SK-N-MC (cell line): Measurements from ENCODE around the gene DGKI.
A peak's percentile ranks its signal among the peaks of the same experiment; 100 is the strongest.
"Not testable (repeated sequence)": the region's sequence is repeated elsewhere in the genome, so short reads cannot be mapped to it uniquely, and the experiment has no call there.

Source experiments
- DNase-seq: peaks from one replicate; pipeline ENCODE4 v3.0.0-alpha.2; 2011; ENCODE audit warnings: low read depth, low spot score
- H3K27ac ChIP-seq: fragments of 200-600 bp; sonication (generic); 2 replicates; pipeline ENCODE4 v1.5.1; 2016; ENCODE audit warnings: mixed run types
- H3K36me3 ChIP-seq: fragments of 200-600 bp; sonication (generic); 2 replicates; pipeline ENCODE4 v1.6.1; 2017; ENCODE audit warnings: antibody characterized with exemption, low read length, mixed read lengths; ENCODE audit not compliant: insufficient read depth
- H3K4me3 ChIP-seq: fragments of 200-600 bp; sonication (generic); 2 replicates; pipeline ENCODE4 v1.5.1; 2016
- H3K9ac ChIP-seq: fragments of 200-600 bp; sonication (generic); 2 replicates; pipeline ENCODE4 v1.8.0; 2017; ENCODE audit warnings: mixed run types, mixed read lengths; ENCODE audit not compliant: insufficient read length
- H3K9me3 ChIP-seq: fragments of 200-600 bp; sonication (generic); 2 replicates; pipeline ENCODE4 v1.6.1; 2017; ENCODE audit warnings: low read depth, mild to moderate bottlenecking, antibody characterized with exemption, low read length, moderate library complexity, mixed read lengths
- EZH2 ChIP-seq: fragments of 200-600 bp; sonication (generic); IDR thresholded peaks from one replicate; pipeline ENCODE4 v1.6.1; 2017; ENCODE audit warnings: antibody characterized with exemption
- FOXP2 ChIP-seq: optimal IDR thresholded peaks from 2 replicates; pipeline ENCODE3; 2011; ENCODE audit warnings: mild to moderate bottlenecking, moderate library complexity; ENCODE audit not compliant: insufficient read depth; ENCODE audit errors: extremely low read length, control extremely low read depth
- POLR2AphosphoS5 ChIP-seq: IDR thresholded peaks from 2 replicates; pipeline ENCODE4 v1.6.1; 2012; ENCODE audit warnings: mild to moderate bottlenecking, low read depth, low read length, borderline replicate concordance

The DGKI gene

DNA sequence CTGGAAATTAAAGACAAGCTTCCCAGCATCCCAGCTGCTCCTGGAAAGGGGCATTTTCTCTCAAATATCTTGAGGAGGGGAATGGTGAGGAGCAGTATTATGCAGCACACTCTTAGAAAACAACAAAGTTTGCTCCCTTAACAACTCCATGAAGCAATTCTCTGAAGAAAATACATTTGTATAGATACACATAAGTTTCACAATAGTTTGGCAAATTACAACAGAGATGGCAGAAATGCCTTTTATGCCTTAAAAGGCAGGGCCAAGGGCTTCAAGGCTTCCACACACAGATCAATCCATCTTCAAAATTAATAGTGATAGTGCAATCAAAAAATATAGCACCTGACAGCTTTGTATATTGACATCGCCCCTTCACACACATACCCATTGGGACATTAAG, 12.2 kb downstream of the DGKI start:
- TF ChIP-seq POLR2AphosphoS5 (no peak), FOXP2 (no peak), EZH2 (no peak)
- Histone ChIP-seq H3K9me3 (no peaks in the 10 kb centered on the region), H3K27ac (no peak overlapping the region), H3K9ac (no peak overlapping the region), H3K36me3 (no peaks in the 10 kb centered on the region), H3K4me3 (no peak overlapping the region)
- DNase-seq = no peak

DNA sequence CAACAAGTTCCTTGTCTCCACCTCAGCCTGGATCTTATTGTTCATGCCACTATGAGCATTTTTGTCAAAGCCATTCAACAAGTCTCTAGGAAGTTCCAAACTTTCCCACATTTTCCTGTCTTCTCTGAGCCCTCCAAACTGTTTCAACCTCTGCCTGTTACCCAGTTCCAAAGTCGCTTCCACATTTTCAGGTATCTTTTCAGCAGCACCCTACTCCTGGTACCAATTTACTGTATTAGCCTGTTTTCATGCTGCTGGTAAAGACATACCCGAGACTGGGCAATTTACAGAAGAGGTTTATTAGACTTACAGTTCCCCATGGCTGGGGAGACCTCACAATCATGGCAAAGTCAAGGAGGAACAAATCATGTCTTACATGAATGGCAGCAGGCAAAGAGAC, 13.8 kb downstream of the DGKI start:
- not testable (repeated sequence) for H3K27ac ChIP-seq

DNA sequence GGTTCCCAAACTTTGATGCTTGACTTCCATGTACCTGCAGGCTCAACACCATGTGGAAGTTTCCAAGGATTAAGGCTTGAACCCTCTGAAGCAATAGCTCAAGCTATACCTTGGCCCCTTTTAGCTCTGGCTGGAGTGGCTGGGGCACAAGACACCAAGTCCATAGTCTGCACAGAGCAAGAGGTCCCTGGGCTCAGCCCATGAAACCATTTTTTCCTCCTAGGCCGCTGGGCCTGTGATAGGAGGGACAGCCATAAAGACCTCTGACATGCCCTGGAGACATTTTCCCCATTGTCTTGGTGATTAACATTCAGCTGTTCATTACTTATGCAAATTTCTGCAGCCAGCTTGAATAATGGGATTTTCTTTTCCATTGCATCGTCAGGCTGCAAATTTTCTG, 14.4 kb downstream of the DGKI start:
- TF ChIP-seq POLR2AphosphoS5 (no peak), FOXP2 (no peak), EZH2 (no peak)
- no peaks in the 10 kb centered on the region for H3K36me3 ChIP-seq
- no peaks in the 10 kb centered on the region for H3K9me3 ChIP-seq
- DNase-seq = no peak
- no peak overlapping the region for H3K27ac ChIP-seq
- H3K4me3 ChIP-seq = no peak overlapping the region
- no peak overlapping the region for H3K9ac ChIP-seq

More for the DNA sequence above, 13.8 kb downstream of the DGKI start:
- H3K9ac ChIP-seq, H3K36me3 ChIP-seq, H3K9me3 ChIP-seq, H3K4me3 ChIP-seq, DNase-seq: not testable (repeated sequence)

DNA sequence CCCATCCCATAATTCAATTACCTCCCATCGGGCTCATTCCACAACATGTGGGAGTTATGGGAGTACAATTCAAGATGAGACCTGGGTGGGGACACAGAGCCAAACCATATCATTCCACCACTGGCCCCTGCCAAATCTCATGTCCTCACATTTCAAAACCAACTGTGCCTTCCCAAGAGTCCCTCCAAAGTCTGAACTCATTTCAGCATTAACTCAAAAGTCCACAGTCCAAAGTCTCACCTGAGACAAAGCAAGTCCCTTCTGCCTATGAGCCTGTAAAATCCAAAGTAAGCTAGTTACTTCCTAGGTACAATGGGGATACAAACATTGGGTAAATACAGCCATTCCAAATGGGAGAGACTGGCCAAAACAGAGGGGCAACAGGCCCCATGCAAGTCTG, 15.2 kb downstream of the DGKI start:
- H3K9me3 ChIP-seq, H3K9ac ChIP-seq, H3K4me3 ChIP-seq, DNase-seq, H3K27ac ChIP-seq, H3K36me3 ChIP-seq: not testable (repeated sequence)

DNA sequence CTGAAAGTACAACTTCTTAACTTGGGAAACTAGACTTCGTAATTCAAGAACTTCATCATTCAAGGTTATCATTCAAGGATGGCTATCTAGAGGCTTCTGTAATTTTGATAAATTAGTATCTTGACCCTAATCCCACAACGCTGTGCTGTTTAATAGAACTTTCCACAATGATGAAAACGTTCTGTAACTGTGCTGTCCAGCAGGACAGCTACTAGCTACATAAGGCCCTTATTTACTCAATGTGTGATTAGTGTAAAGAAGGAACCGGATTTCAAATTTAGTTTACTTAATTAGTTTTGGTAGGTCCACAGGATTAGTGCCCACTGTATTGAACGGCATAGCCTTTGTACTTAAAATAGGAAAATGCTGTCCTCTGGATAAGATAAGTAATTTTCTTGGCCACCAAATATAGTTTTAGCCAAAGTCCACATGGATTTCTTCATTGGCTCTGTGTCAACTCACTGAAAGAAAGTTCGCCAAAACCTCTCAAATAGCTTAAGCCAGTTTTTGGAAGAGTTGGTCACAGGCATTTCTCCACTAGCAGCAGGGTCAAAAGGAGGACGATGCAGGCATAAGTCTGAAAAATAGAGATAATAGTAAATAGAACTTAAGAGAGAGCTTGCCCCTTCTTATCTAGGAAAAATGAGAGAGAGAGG, 17.3 kb downstream of the DGKI start:
- Histone ChIP-seq H3K9me3 (no peaks in the 10 kb centered on the region), H3K27ac (no peak overlapping the region), H3K9ac (no peak overlapping the region), H3K4me3 (no peak overlapping the region), H3K36me3 (no peaks in the 10 kb centered on the region)
- DNase-seq = no peak
- no peak for TF ChIP-seq EZH2
- TF ChIP-seq POLR2AphosphoS5 = no peak
- TF ChIP-seq FOXP2 = no peak

DNA sequence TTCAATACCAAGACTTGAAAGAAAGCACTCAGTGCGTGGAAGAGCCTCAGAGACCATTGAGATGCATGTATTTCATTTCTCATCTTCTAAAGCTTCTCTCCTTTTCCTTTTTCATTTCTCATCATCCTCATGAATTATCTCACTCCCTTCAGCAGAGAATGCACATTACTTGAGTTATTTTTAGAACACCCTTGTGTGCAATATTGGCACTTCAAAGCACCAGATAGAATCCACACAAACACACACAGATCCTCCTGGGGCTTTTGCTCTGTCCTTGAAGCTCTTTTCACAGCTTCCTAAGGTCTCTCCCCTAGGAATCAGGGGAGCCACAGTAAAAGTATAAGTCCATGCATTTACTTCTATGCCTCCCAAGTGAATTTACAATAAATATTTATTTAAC, 18.3 kb downstream of the DGKI start:
- no peak for TF ChIP-seq EZH2
- no peak for TF ChIP-seq FOXP2
- no peak for TF ChIP-seq POLR2AphosphoS5
- H3K4me3 ChIP-seq = no peak overlapping the region
- no peak overlapping the region for H3K27ac ChIP-seq
- DNase-seq = no peak
- no peaks in the 10 kb centered on the region for H3K36me3 ChIP-seq
- no peak overlapping the region for H3K9ac ChIP-seq
- no peaks in the 10 kb centered on the region for H3K9me3 ChIP-seq

DNA sequence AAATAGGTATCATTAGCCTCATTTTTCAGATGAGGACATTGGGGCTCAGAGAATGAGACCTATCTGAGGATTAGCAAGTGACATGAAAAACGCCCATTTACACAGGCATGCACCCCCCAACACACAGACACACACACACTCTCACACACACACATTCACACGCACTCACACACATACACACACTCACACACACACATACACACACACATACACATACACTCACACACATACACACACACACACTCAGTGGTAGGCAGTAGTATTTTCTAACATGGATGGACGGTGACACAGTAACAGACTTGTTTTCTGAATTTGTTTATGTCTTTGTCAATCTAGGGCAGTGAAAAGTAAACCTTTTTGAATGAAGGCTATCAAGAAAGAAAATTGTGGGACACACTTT, 21.3 kb downstream of the DGKI start:
- Histone ChIP-seq H3K4me3 (no peak overlapping the region), H3K9ac (no peak overlapping the region), H3K9me3 (no peaks in the 10 kb centered on the region), H3K36me3 (no peaks in the 10 kb centered on the region), H3K27ac (no peak overlapping the region)
- TF ChIP-seq FOXP2 (no peak), POLR2AphosphoS5 (no peak), EZH2 (no peak)
- no peak for DNase-seq

DNA sequence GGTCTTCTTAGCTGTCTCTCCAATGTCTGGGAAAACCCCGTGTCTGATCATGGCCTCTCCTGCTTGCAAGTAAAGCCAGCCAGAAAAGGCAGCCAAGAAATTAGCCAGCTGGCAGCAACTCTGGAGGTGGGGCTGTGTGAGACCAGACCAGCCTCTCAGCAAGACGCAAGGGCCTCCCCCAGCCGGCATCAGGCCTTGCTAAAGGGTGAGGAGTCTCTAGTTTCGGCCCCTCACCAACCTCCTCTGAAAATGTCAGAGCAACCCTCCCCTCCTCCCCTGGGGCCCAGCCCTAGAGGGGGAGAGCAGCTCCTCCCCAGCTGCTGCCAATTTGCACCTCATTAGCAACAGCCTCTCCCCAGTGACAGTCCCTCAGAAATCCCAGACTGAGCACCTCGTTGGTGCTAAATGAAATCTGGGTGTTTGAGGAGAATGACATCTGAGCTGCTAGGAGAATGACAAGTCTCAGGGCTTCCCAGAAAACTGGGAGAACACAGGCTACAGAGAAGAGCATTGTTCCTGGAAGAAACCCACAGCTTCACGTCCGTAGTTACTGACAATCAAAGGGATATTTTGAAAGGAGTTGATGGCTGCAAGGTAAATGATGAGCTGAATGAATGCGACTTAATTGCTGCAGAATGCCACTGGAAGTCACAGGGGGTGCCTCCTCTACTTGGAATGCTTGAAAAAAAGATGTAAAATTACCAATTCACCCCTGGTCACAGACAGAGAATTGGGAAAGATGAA, 25.9 kb downstream of the DGKI start:
- Histone ChIP-seq H3K4me3 (peak overlapping the region; percentile 42), H3K27ac (no peak overlapping the region)

DNA sequence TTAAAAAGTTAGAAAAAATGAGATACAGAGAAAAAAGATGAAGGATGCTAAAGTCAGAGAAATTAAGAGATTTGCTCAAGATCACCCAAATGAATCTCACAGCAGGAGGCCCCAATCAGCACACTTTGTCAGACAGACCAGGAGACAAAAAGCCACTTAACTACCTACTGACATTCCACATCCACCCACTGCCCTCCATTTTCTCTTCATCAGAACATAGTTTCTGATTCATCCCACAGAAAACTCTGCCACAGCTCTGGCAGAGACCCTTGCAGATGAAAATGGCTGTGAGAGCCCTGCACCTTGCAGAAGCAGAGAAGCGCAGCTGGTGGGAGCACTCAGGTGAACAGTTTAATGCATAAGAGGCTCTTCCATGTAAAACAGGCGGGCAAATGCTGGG, 26.6 kb downstream of the DGKI start:
- H3K9ac ChIP-seq = no peak overlapping the region
- H3K27ac ChIP-seq = no peak overlapping the region
- TF ChIP-seq FOXP2 (no peak), EZH2 (no peak), POLR2AphosphoS5 (no peak)
- no peak for DNase-seq
- H3K36me3 ChIP-seq = no peaks in the 10 kb centered on the region
- H3K9me3 ChIP-seq = no peaks in the 10 kb centered on the region
- peak overlapping the region; percentile 42 for H3K4me3 ChIP-seq

More for the DNA sequence above, 25.9 kb downstream of the DGKI start:
- H3K9me3 ChIP-seq = no peaks in the 10 kb centered on the region
- DNase-seq = no peak
- no peak overlapping the region for H3K9ac ChIP-seq
- TF ChIP-seq FOXP2 (no peak), EZH2 (no peak), POLR2AphosphoS5 (no peak)
- H3K36me3 ChIP-seq = no peaks in the 10 kb centered on the region
